ENCODE data around the gene KIAA1191. TPM values are rescaled to one million over a fixed set of nuclear protein-coding genes. Genes with fewer than 3 reads are reported as not detected.

The KIAA1191 gene
- total RNA-seq, 4 donors from 2014 or later: 80.8 to 157 (median 111) TPM

DNA sequence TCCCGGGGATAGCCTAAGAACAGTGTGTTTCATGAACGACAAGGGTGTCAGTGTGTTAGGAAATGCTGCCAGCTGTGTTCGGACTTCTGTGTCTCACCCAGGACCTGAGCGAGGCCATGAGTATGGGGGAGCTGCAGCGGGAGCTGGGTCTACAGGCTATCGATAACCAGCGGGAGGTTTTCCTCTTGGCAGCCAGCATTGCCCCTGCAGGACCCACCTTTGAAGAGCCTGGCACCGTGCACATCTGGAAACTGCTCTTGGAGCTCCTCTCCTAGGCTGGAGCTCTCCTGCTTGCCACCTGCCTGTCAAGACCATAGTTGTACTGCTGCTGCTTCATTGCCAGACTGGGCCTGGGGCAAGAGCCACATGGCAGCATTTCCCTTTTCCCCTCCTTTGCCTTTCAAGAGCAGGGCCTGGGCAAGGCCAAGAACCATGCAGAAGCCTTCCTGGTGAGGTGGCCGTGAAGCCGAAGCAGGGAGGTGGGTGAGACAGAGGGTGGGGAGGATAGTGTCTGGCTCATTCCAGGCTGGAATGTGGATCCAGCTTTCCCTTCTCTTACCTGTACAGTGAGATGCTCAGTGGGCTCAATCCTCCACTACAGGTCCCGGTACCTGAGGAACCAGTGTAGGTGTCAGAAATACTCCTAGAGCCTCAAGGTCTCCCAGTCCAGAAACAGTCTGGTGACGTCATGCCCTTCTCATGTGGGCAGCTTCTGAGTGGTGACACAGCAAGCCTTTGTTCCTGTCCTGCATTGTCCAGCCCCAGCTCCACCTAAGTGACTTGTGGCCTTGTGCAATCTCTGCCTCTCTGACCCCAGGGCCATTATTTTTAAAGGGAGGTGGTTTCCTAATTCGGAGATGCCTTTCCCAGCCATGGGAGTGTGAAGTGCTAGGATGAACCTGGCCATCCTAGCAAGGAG lies 10.3 kb upstream of the KIAA1191 start:
- TF ChIP-seq, protein P1, sequence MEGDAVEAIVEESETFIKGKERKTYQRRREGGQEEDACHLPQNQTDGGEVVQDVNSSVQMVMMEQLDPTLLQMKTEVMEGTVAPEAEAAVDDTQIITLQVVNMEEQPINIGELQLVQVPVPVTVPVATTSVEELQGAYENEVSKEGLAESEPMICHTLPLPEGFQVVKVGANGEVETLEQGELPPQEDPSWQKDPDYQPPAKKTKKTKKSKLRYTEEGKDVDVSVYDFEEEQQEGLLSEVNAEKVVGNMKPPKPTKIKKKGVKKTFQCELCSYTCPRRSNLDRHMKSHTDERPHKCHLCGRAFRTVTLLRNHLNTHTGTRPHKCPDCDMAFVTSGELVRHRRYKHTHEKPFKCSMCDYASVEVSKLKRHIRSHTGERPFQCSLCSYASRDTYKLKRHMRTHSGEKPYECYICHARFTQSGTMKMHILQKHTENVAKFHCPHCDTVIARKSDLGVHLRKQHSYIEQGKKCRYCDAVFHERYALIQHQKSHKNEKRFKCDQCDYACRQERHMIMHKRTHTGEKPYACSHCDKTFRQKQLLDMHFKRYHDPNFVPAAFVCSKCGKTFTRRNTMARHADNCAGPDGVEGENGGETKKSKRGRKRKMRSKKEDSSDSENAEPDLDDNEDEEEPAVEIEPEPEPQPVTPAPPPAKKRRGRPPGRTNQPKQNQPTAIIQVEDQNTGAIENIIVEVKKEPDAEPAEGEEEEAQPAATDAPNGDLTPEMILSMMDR (IDR thresholded peaks at IDR 0.05): no peak
- Histone ChIP-seq H3K27me3 (no peaks in the 10 kb centered on the region), H3K4me1 (peaks cover 0 to 4% (median 0%) of the 10 kb centered on the region in 4 donors), H3K9me3 (no peaks in the 10 kb centered on the region), H3K4me3 (no peak overlapping the region), H3K27ac (no peak overlapping the region), H3K36me3 (no peaks in the 10 kb centered on the region)
- no peak for DNase-seq
- WGBS, 2 donors (ENCODE audit: low coverage in 1 of 2): 95% methylated on average over 12 of the region's 13 CpGs; no CpG with 5 or more reads in 1 of the 2 donors
- in situ Hi-C loops (cut with MboI; ENCODE audit: low pct_ligation_motif_present in 1 of 4, low pct_unique_long_range_greater_than_20kb in 1 of 4, low sequenced_read_pairs in 3 of 4): no loop called here
- intact Hi-C loops (cut with DNase I; ENCODE audit: low total_unique reads): no loop called here

DNA sequence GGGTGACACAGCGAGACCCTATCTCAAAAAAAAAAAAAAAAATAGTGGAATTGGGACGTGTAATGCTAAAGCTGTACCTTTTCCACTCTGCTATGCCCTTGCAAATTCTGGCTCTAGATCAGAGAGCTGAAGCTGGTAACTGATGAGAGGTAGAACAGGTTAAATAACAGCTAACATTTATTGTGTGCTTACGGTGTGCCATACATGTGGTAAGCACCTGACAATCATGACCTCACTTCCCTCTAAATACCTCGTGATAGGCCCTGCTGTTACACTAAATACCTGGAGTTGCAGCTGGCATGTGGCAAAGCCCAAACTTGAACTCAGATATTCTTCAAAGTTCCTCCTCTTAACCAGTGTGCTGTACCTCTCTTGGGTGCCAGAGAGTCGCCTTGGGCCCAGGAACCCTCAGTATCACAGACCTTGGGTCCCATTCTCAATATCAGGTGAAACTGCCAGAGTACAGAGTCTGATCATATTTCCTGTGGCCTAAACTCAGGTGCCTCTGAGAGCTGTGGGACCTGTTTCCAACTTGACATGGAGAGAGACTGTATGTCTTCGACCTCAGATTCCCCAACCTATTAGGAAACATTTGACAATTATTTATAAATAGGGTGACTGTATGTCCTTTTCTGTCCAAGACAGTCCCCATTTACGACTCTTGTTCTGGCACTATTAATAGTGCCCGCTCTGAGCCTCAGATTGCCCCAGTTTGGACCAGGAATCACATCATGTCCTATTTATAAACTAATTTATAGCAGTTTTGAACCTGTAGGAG lies 8.6 kb upstream of the KIAA1191 start:
- intact Hi-C loops (cut with DNase I; ENCODE audit: low total_unique reads): no loop called here
- H3K27me3 ChIP-seq: peaks cover 9% of the 10 kb centered on the region
- no peak for DNase-seq
- in situ Hi-C loops (cut with MboI; ENCODE audit: low pct_ligation_motif_present in 1 of 4, low pct_unique_long_range_greater_than_20kb in 1 of 4, low sequenced_read_pairs in 3 of 4): no loop called here
- H3K27ac ChIP-seq: no peak overlapping the region
- no peaks in the 10 kb centered on the region for H3K36me3 ChIP-seq
- no peak overlapping the region for H3K4me3 ChIP-seq
- peaks cover 0 to 8% (median 6%) of the 10 kb centered on the region in 4 donors for H3K4me1 ChIP-seq
- WGBS, 2 donors (ENCODE audit: low coverage in 1 of 2): 76 to 93% methylated on average over 3 to 8 of the region's 8 CpGs
- H3K9me3 ChIP-seq: no peaks in the 10 kb centered on the region
- no peak for TF ChIP-seq POLR2AphosphoS5 (IDR thresholded peaks at IDR 0.05)
- TF ChIP-seq, protein P1 (IDR thresholded peaks at IDR 0.05): no peak
- no peak for TF ChIP-seq POLR2A (IDR thresholded peaks at IDR 0.05)
- TF ChIP-seq EP300 (IDR thresholded peaks at IDR 0.05; ENCODE audit: low read depth): no peak

DNA sequence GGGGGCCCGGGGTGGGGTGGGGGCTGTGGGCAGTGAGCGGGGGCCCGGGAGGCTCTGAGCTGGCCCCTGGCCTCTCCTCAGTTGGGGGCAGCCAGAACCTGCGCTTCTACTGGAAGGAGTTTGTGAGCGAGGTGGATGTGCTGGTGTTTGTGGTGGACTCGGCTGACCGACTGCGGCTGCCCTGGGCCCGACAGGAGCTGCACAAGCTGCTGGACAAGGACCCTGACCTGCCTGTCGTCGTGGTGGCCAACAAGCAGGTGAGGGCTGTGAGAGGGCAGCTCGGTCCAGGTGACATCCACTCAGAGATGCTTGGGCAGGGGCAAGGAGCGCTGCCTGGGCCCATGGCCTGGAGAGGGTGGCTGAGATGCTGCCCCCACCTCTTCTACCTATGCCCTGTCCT lies 7.2 kb upstream of the KIAA1191 start:
- H3K27ac ChIP-seq: no peak overlapping the region
- H3K4me3 ChIP-seq: no peak overlapping the region
- H3K36me3 ChIP-seq: no peaks in the 10 kb centered on the region
- intact Hi-C loops (cut with DNase I; ENCODE audit: low total_unique reads) (no loop called here), in situ Hi-C loops (cut with MboI; ENCODE audit: low pct_ligation_motif_present in 1 of 4, low pct_unique_long_range_greater_than_20kb in 1 of 4, low sequenced_read_pairs in 3 of 4) (no loop called here)
- 90 to 96% methylated on average over 8 to 12 of the region's 13 CpGs for WGBS, 2 donors (ENCODE audit: low coverage in 1 of 2)
- H3K9me3 ChIP-seq: no peaks in the 10 kb centered on the region
- H3K27me3 ChIP-seq: peaks cover 16% of the 10 kb centered on the region
- no peak for TF ChIP-seq POLR2A (IDR thresholded peaks at IDR 0.05)
- TF ChIP-seq, protein P1 (IDR thresholded peaks at IDR 0.05): no peak
- TF ChIP-seq EP300 (IDR thresholded peaks at IDR 0.05; ENCODE audit: low read depth): no peak
- no peak for TF ChIP-seq POLR2AphosphoS5 (IDR thresholded peaks at IDR 0.05)
- no peak for DNase-seq
- peaks cover 0 to 14% (median 10%) of the 10 kb centered on the region in 4 donors for H3K4me1 ChIP-seq

DNA sequence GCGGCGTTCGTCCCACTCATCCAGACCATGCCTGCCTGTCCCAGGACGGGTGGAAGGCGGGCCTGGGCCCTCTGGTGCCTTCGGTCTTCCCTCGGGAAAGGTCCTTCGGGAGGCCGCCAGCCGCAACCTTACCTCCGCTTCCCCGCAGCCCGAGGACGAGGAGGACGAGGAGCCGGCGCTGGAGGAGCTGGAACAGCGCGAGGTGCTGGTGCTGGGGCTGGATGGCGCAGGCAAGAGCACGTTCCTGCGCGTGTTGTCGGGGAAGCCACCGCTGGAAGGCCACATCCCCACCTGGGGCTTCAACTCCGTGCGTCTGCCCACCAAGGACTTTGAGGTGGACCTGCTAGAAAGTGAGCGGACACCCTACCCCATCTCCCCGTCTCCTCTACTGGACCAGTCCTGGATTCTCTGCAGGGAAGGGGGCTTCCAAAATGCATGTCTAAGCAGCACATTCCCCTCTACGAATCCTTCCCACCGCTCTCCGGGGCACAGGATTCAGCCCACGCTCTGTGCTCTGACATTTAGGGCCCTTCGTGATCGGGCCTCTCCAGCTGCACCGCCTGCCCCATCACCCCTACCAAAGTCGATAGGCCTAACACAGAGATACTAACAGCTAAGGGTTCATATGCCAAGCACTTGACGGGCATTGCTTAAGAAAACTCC lies 4.8 kb upstream of the KIAA1191 start:
- Histone ChIP-seq H3K4me3 (peak overlapping the region in 3 of 4 donors; percentile 63 to 81 (median 67)), H3K27me3 (peaks cover 16% of the 10 kb centered on the region), H3K9me3 (no peaks in the 10 kb centered on the region), H3K4me1 (peaks cover 0 to 17% (median 12%) of the 10 kb centered on the region in 4 donors), H3K27ac (peak overlapping the region; percentile 56 to 85 (median 78)), H3K36me3 (no peaks in the 10 kb centered on the region)
- in situ Hi-C loops (cut with MboI; ENCODE audit: low pct_ligation_motif_present in 1 of 4, low pct_unique_long_range_greater_than_20kb in 1 of 4, low sequenced_read_pairs in 3 of 4) (no loop called here), intact Hi-C loops (cut with DNase I; ENCODE audit: low total_unique reads) (no loop called here)
- DNase-seq: no peak
- TF ChIP-seq EP300 (IDR thresholded peaks at IDR 0.05; ENCODE audit: low read depth) (no peak), POLR2AphosphoS5 (IDR thresholded peaks at IDR 0.05) (no peak), POLR2A (IDR thresholded peaks at IDR 0.05) (no peak)
- TF ChIP-seq, protein P1 (IDR thresholded peaks at IDR 0.05): no peak
- WGBS, 2 donors (ENCODE audit: low coverage in 1 of 2): 69 to 83% methylated on average over 1 to 38 of the region's 38 CpGs
